CD14-positive monocyte (primary cell): Measurements from ENCODE around the gene ARMC5. TPM values are rescaled to one million over a fixed set of nuclear protein-coding genes. Genes with fewer than 3 reads are reported as not detected.

Experiments
- DNase-seq, 3 donors: peaks; one replicate each; pipeline ENCODE4 v3.0.0-alpha.2; 2011 to 2022
- H2AFZ ChIP-seq: 2 replicates; pipeline ENCODE4 v1.6.0; 2012; ENCODE audit warnings: mild to moderate bottlenecking, low read depth, low read length, inconsistent platforms; ENCODE audit not compliant: insufficient read depth, poor library complexity, severe bottlenecking
- H3K27ac ChIP-seq, 2 donors: 1 replicate in 1 of 2; 2 replicates in 1 of 2; pipeline ENCODE4 v1.5.1; 2012 to 2013; ENCODE audit warnings: low read length in 2 of 2, control low read depth in 1 of 2, inconsistent platforms in 1 of 2, low read depth in 1 of 2, mild to moderate bottlenecking in 1 of 2
- H3K27me3 ChIP-seq, 2 donors: one replicate each; pipeline versions ENCODE4 v1.6.0 to v1.6.1; 2011 to 2013; ENCODE audit warnings: low read length in 2 of 2; ENCODE audit not compliant: control insufficient read depth in 2 of 2, insufficient read depth in 2 of 2
- H3K36me3 ChIP-seq, 2 donors: replicated peaks in 1 of 2; 1 replicate in 1 of 2; 2 replicates in 1 of 2; pipeline versions ENCODE4 v1.5.1 to v1.6.1; 2012 to 2013; ENCODE audit warnings: low read length in 2 of 2, control low read depth in 1 of 2, inconsistent platforms in 1 of 2, mild to moderate bottlenecking in 1 of 2; ENCODE audit not compliant: insufficient read depth in 2 of 2, control insufficient read depth in 1 of 2
- H3K4me1 ChIP-seq, 2 donors: 1 replicate in 1 of 2; 2 replicates in 1 of 2; pipeline versions ENCODE4 v1.5.1 to v1.6.1; 2012 to 2013; ENCODE audit warnings: low read length in 2 of 2, control low read depth in 1 of 2, inconsistent platforms in 1 of 2, mild to moderate bottlenecking in 1 of 2, moderate library complexity in 1 of 2; ENCODE audit not compliant: insufficient read depth in 2 of 2, control insufficient read depth in 1 of 2
- H3K4me2 ChIP-seq: replicated peaks from 2 replicates; pipeline ENCODE3; 2012; ENCODE audit warnings: low read length, moderate library complexity, mild to moderate bottlenecking; ENCODE audit not compliant: poor library complexity, severe bottlenecking; ENCODE audit errors: extremely low read depth
- H3K4me3 ChIP-seq, 3 experiments: fragments of 200-600 bp in 1 of 3; sonication (generic) in 1 of 3; replicated peaks in 1 of 3; 1 replicate in 2 of 3; 2 replicates in 1 of 3; pipeline ENCODE4 v1.5.1; 2011 to 2013; ENCODE audit warnings: low read length in 3 of 3, mild to moderate bottlenecking in 3 of 3, control low read depth in 2 of 3, low read depth in 2 of 3, inconsistent platforms in 1 of 3, moderate library complexity in 1 of 3
- H3K79me2 ChIP-seq: 2 replicates; pipeline ENCODE4 v1.6.0; 2012; ENCODE audit warnings: mild to moderate bottlenecking, control low read depth, inconsistent platforms, low read length, moderate library complexity; ENCODE audit not compliant: insufficient read depth
- H3K9ac ChIP-seq: 2 replicates; pipeline ENCODE4 v1.6.0; 2017; ENCODE audit warnings: low read length, mild to moderate bottlenecking; ENCODE audit not compliant: insufficient read depth, poor library complexity, severe bottlenecking
- H3K9me3 ChIP-seq, 2 donors: replicated peaks in 1 of 2; 1 replicate in 1 of 2; 2 replicates in 1 of 2; pipeline versions ENCODE4 v1.5.1 to v1.6.1; 2012 to 2013; ENCODE audit warnings: low read length in 2 of 2, control low read depth in 1 of 2; ENCODE audit not compliant: control insufficient read depth in 1 of 2, insufficient read depth in 1 of 2
- H4K20me1 ChIP-seq: 2 replicates; pipeline ENCODE4 v1.6.0; 2012; ENCODE audit warnings: mild to moderate bottlenecking, low read length, control low read depth, moderate library complexity; ENCODE audit not compliant: insufficient read depth
- H3K27ac Mint-ChIP-seq, 7 donors: one replicate each; pipeline ENCODE4 v1.8.0; 2020; ENCODE audit warnings: mild to moderate bottlenecking in 7 of 7, mixed read lengths in 7 of 7, moderate library complexity in 6 of 7, inconsistent platforms in 2 of 7
- H3K27me3 Mint-ChIP-seq, 3 donors: one replicate each; pipeline ENCODE4 v1.8.0; 2021 to 2022; ENCODE audit warnings: low read depth in 3 of 3, mild to moderate bottlenecking in 3 of 3, mixed read lengths in 3 of 3, moderate library complexity in 3 of 3, inconsistent platforms in 1 of 3
- H3K36me3 Mint-ChIP-seq, 2 donors: one replicate each; pipeline ENCODE4 v1.8.0; 2020; ENCODE audit warnings: mixed read lengths in 2 of 2, inconsistent platforms in 1 of 2, mild to moderate bottlenecking in 1 of 2
- H3K4me1 Mint-ChIP-seq: one replicate; pipeline ENCODE4 v1.8.0; 2020; ENCODE audit warnings: mild to moderate bottlenecking, mixed read lengths
- H3K4me3 Mint-ChIP-seq, 2 donors: one replicate each; pipeline ENCODE4 v1.8.0; 2020; ENCODE audit warnings: mild to moderate bottlenecking in 2 of 2, mixed read lengths in 2 of 2, moderate library complexity in 1 of 2
- H3K9me3 Mint-ChIP-seq, 7 donors: one replicate each; pipeline ENCODE4 v1.8.0; 2020 to 2022; ENCODE audit warnings: mixed read lengths in 7 of 7, mild to moderate bottlenecking in 6 of 7, moderate library complexity in 6 of 7, inconsistent platforms in 2 of 7
- CTCF ChIP-seq: fragments of 200-600 bp; IDR thresholded peaks from one replicate; pipeline ENCODE4 v1.8.0; 2022; ENCODE audit warnings: antibody characterized with exemption, mild to moderate bottlenecking
- WGBS: methylation state at CpG from one replicate; pipeline ENCODE4 v1.1.5; 2013; ENCODE audit warnings: missing lambda C conversion rate; ENCODE audit not compliant: insufficient coverage; 5-methylcytosine and 5-hydroxymethylcytosine counted together
- intact Hi-C, 2 donors: fragments of 100-400 bp; cut with micrococcal nuclease; formaldehyde crosslinking; loops; one replicate each; pipeline versions ENCODE4 v1.15.0 to v1.15.1; 2023
- polyA plus RNA-seq, 3 donors: library from polyadenylated mRNA; depleted of rRNA in 1 of 3; unstranded in 2 of 3; stranded (reverse) in 1 of 3; fragments of 300-500 nt in 2 of 3; fragments of >200 nt in 1 of 3; fragmentation: Illumina TruSeq in 2 of 3; gene quantifications; 1 replicate in 2 of 3; 2 replicates in 1 of 3; pipeline ENCODE4 v1.2.3, GENCODE V29; 2012 to 2021

The ARMC5 gene
- polyA plus RNA-seq, 3 donors = 2.9 to 9.3 (median 4.2) TPM

DNA sequence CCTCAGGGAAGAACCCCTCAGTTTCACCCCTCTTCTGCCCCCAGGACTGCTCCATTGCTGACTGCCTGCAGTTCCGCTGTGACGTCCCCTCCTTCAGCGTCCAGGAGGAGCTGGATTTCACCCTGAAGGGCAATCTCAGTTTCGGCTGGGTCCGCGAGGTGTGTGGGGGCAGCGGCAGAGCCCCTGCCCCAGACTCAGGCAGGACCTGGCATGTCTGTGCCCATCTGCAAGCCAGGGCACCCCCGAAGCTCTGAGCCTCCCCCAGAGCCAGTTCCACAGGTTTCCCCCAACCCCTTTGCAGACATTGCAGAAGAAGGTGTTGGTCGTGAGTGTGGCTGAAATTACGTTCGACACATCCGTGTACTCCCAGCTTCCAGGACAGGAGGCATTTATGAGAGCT, 35.5 kb upstream of the ARMC5 start:
- Histone ChIP-seq H2AFZ (no peak overlapping the region), H3K4me2 (no peak overlapping the region), H3K27me3 (no peaks in the 10 kb centered on the region), H3K79me2 (no peaks in the 10 kb centered on the region), H3K9me3 (no peaks in the 10 kb centered on the region), H3K27ac (no peak overlapping the region), H3K9ac (no peak overlapping the region), H3K36me3 (no peaks in the 10 kb centered on the region), H3K4me1 (peaks cover 4 to 5% of the 10 kb centered on the region in 2 donors), H4K20me1 (no peaks in the 10 kb centered on the region), H3K4me3 (no peak overlapping the region)
- Mint-ChIP-seq H3K27ac (peak overlapping the region in 2 of 7 donors; percentile 12 to 50), H3K4me1 (peaks cover 3% of the 10 kb centered on the region), H3K9me3 (peaks cover 0 to 7% (median 0%) of the 10 kb centered on the region in 7 donors), H3K36me3 (no peaks in the 10 kb centered on the region), H3K4me3 (no peak overlapping the region), H3K27me3 (peaks cover 5 to 23% (median 6%) of the 10 kb centered on the region in 3 donors)
- intact Hi-C loops = no loop called here
- WGBS = 99% methylated on average over 7 of the region's 12 CpGs
- TF ChIP-seq CTCF = no peak
- no peak for DNase-seq

- Mint-ChIP-seq H3K4me1 (peaks cover 3% of the 10 kb centered on the region), H3K4me3 (peak overlapping the region; percentile 67 to 70), H3K27me3 (peaks cover 3 to 15% (median 4%) of the 10 kb centered on the region in 3 donors), H3K36me3 (no peaks in the 10 kb centered on the region), H3K9me3 (peaks cover 0 to 3% (median 0%) of the 10 kb centered on the region in 7 donors), H3K27ac (peak overlapping the region in 1 of 7 donors; percentile 73)
- TF ChIP-seq CTCF = no peak
- no peaks in the 10 kb centered on the region for H3K9me3 ChIP-seq
- no peak overlapping the region for H3K27ac ChIP-seq
- peak overlapping the region; percentile 17 to 47 (median 27) for H3K4me3 ChIP-seq
- peak; percentile 46 to 64 (median 64) for DNase-seq
- WGBS = 34% methylated on average over 51 of the region's 83 CpGs
- intact Hi-C loops = no loop called here
- peaks cover 4 to 5% of the 10 kb centered on the region in 2 donors for H3K4me1 ChIP-seq
- H3K79me2 ChIP-seq = no peaks in the 10 kb centered on the region
- H4K20me1 ChIP-seq = no peaks in the 10 kb centered on the region
- peak overlapping the region; percentile 70 for H2AFZ ChIP-seq
- no peaks in the 10 kb centered on the region for H3K36me3 ChIP-seq
- no peaks in the 10 kb centered on the region for H3K27me3 ChIP-seq
- no peak overlapping the region for H3K9ac ChIP-seq
- H3K4me2 ChIP-seq = peak overlapping the region; percentile 60
Observed at GRCh38 chr16:31427441-31428278, 31.6 kb upstream of the ARMC5 start.
